Kidney (tissue), 14 donors: Measurements from ENCODE around the gene CLPX. TPM values are rescaled to one million over a fixed set of nuclear protein-coding genes. Genes with fewer than 3 reads are reported as not detected.

Experiments
- DNase-seq, 5 donors: peaks; one replicate each; pipeline ENCODE4 v3.0.0-alpha.2; 2013 to 2020
- FAIRE-seq: peaks from 2 replicates; lab custom pipeline; 2012; peaks lifted over from hg19 to GRCh38; lab: Jason Lieb, UNC
- H3K27ac ChIP-seq, 2 donors: one replicate each; pipeline ENCODE4 v1.7.0; 2013; ENCODE audit warnings: low read depth in 2 of 2, low read length in 2 of 2, inconsistent platforms in 1 of 2
- H3K27me3 ChIP-seq: one replicate; pipeline ENCODE4 v1.7.1; 2013; ENCODE audit warnings: low read length, inconsistent platforms; ENCODE audit not compliant: control insufficient read depth, insufficient read depth
- H3K36me3 ChIP-seq, 3 donors: one replicate each; pipeline versions ENCODE4 v1.7.0 to v1.7.1; 2013; ENCODE audit warnings: low read length in 3 of 3, control low read depth in 1 of 3, inconsistent platforms in 1 of 3; ENCODE audit not compliant: insufficient read depth in 3 of 3, control insufficient read depth in 2 of 3
- H3K4me1 ChIP-seq, 3 donors: one replicate each; pipeline versions ENCODE4 v1.7.0 to v1.7.1; 2013; ENCODE audit warnings: low read length in 3 of 3, inconsistent platforms in 1 of 3, low read depth in 1 of 3; ENCODE audit not compliant: control insufficient read depth in 2 of 3, insufficient read depth in 2 of 3
- H3K4me3 ChIP-seq, 3 donors: one replicate each; pipeline versions ENCODE4 v1.7.0 to v1.8.1; 2013; ENCODE audit warnings: low read length in 3 of 3, control low read depth in 1 of 3, inconsistent platforms in 1 of 3
- H3K9ac ChIP-seq, 3 donors: one replicate each; pipeline versions ENCODE4 v1.7.0 to v1.7.1; 2013; ENCODE audit warnings: low read length in 3 of 3, control low read depth in 1 of 3, inconsistent platforms in 1 of 3
- H3K9me3 ChIP-seq, 3 donors: one replicate each; pipeline versions ENCODE4 v1.7.0 to v1.7.1; 2013; ENCODE audit warnings: low read length in 3 of 3, control low read depth in 1 of 3, inconsistent platforms in 1 of 3; ENCODE audit not compliant: control insufficient read depth in 2 of 3, insufficient read depth in 1 of 3
- CTCF ChIP-seq: IDR thresholded peaks from 3 replicates; pipeline ENCODE4 v1.5.1; 2012; ENCODE audit warnings: mild to moderate bottlenecking, moderate library complexity, borderline replicate concordance; ENCODE audit not compliant: insufficient read depth; ENCODE audit errors: extremely low read depth
- intact Hi-C: fragments of 100-400 bp; cut with DNase I; formaldehyde crosslinking; loops from one replicate; pipeline ENCODE4 v1.11.1; 2022
- polyA plus RNA-seq: library from polyadenylated mRNA; stranded (reverse); fragments of 350-450 nt; fragmentation: Illumina TruSeq; extraction: RNeasy Lipid Tissue Mini Kit (QIAGEN cat#74804); gene quantifications from one replicate; pipeline ENCODE4 v1.2.3, GENCODE V29; 2014; ENCODE audit warnings: low read depth, low replicate concordance; ENCODE audit not compliant: insufficient read depth
- total RNA-seq: library from RNA; stranded (reverse); fragmentation: NEBNext Ultra II Directional; extraction: Animal tissue kit (Norgen Biotek cat#: 25700); gene quantifications from one replicate; pipeline ENCODE4 v1.2.1, GENCODE V29; 2021
- donor health status: control.
- donor health status: control.
- donor health status: control.
- donor health status: control.
- donor health status: control.
- donor health status: DM: yes; HTN: yes; CAD: no.
- donor health status: Normal renal cell carcinoma (clear cell type).

The CLPX gene
- total and polyA plus RNA-seq, 2 donors from 2014 or later = 18.4 to 48.2 TPM

GRCh38 chr15:65133548-65134200 lies 51.5 kb downstream of the CLPX start, which contains the start of gene PDCD7:
Gene PDCD7, minus strand, starts transcription at chr15:65133808. Its CDS starts 27 bp downstream, at chr15:65133781.
- H3K36me3 ChIP-seq = peaks cover 3 to 8% (median 8%) of the 10 kb centered on the region in 3 donors
- peak within 1 kb of the TSS; percentile 77 to 95 (median 86) for H3K9ac ChIP-seq
- FAIRE-seq (no peak), DNase-seq (peak; percentile 93 to 98 (median 95))
- H3K4me3 ChIP-seq = peak within 1 kb of the TSS; percentile 86 to 97 (median 95)
- no peaks in the 10 kb centered on the region for H3K27me3 ChIP-seq
- peak within 1 kb of the TSS; percentile 73 to 76 for H3K27ac ChIP-seq
- peaks cover 0 to 4% (median 0%) of the 10 kb centered on the region in 3 donors for H3K4me1 ChIP-seq
- intact Hi-C loops = no loop called here
- no peaks in the 10 kb centered on the region for H3K9me3 ChIP-seq
- TF ChIP-seq CTCF = no peak

GRCh38 chr15:65132878-65133547 lies 52.1 kb downstream of the CLPX start:
- FAIRE-seq (no peak), DNase-seq (peak; percentile 56 to 78 (median 70))
- H3K27me3 ChIP-seq = no peaks in the 10 kb centered on the region
- peaks cover 6 to 15% (median 11%) of the 10 kb centered on the region in 3 donors for H3K36me3 ChIP-seq
- intact Hi-C loops = no loop called here
- H3K27ac ChIP-seq = peak overlapping the region; percentile 73 to 76
- peaks cover 0 to 4% (median 0%) of the 10 kb centered on the region in 3 donors for H3K4me1 ChIP-seq
- peak overlapping the region; percentile 3 to 77 (median 55) for H3K9ac ChIP-seq
- TF ChIP-seq CTCF = no peak
- H3K4me3 ChIP-seq = peak overlapping the region; percentile 80 to 86 (median 83)
- no peaks in the 10 kb centered on the region for H3K9me3 ChIP-seq

GRCh38 chr15:65130941-65131340 lies 54.2 kb downstream of the CLPX start:
- Histone ChIP-seq H3K27me3 (no peaks in the 10 kb centered on the region), H3K4me1 (peaks cover 0 to 4% (median 0%) of the 10 kb centered on the region in 3 donors), H3K36me3 (peaks cover 8 to 26% (median 16%) of the 10 kb centered on the region in 3 donors), H3K9ac (no peak overlapping the region), H3K27ac (no peak overlapping the region), H3K9me3 (no peaks in the 10 kb centered on the region), H3K4me3 (no peak overlapping the region)
- FAIRE-seq (no peak), DNase-seq (peak in 1 of 5 donors; percentile 11)
- no peak for TF ChIP-seq CTCF
- intact Hi-C loops = no loop called here
